ENCODE results near the gene ARHGAP12.

The ARHGAP12 gene

GRCh38 chr10:31930856-31931255, 2.2 kb upstream of the ARHGAP12 start:
- TF ChIP-seq, protein P1, sequence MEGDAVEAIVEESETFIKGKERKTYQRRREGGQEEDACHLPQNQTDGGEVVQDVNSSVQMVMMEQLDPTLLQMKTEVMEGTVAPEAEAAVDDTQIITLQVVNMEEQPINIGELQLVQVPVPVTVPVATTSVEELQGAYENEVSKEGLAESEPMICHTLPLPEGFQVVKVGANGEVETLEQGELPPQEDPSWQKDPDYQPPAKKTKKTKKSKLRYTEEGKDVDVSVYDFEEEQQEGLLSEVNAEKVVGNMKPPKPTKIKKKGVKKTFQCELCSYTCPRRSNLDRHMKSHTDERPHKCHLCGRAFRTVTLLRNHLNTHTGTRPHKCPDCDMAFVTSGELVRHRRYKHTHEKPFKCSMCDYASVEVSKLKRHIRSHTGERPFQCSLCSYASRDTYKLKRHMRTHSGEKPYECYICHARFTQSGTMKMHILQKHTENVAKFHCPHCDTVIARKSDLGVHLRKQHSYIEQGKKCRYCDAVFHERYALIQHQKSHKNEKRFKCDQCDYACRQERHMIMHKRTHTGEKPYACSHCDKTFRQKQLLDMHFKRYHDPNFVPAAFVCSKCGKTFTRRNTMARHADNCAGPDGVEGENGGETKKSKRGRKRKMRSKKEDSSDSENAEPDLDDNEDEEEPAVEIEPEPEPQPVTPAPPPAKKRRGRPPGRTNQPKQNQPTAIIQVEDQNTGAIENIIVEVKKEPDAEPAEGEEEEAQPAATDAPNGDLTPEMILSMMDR (conservative IDR thresholded peaks at IDR 0.05; ENCODE audit: low read length), result no peak
- no peak for TF ChIP-seq EZH2phosphoT487 (IDR thresholded peaks at IDR 0.05; ENCODE audit: borderline replicate concordance)
- Histone ChIP-seq H3K9me3 (ENCODE audit: insufficient read depth, low read depth, low read length) (no peaks in the 10 kb centered on the region), H3F3A (ENCODE audit: low read depth) (peaks cover 7% of the 10 kb centered on the region; the same call in 1 of the 2 replicates), H3K9me2 (replicated peaks; ENCODE audit: low read depth, low read length) (no peaks in the 10 kb centered on the region), H3K9ac (ENCODE audit: low read depth, low read length, poor library complexity, severe bottlenecking) (peak overlapping the region; percentile 70), H3K4me1 (ENCODE audit: insufficient read depth, low read length, poor library complexity, severe bottlenecking) (peaks cover 35% of the 10 kb centered on the region), H3K79me2 (ENCODE audit: insufficient read depth, low read length) (peaks cover 22% of the 10 kb centered on the region), H2AFZ (ENCODE audit: low read length) (no peak overlapping the region), H4K20me1 (ENCODE audit: insufficient read depth, low read length, poor library complexity, severe bottlenecking) (peaks cover 16% of the 10 kb centered on the region), H3K27me3 (ENCODE audit: insufficient read depth, low read length, poor library complexity, severe bottlenecking) (no peaks in the 10 kb centered on the region), H3K4me3 (ENCODE audit: low read length, poor library complexity, severe bottlenecking) (peak overlapping the region; percentile 93), H3K36me3 (ENCODE audit: insufficient read depth, low read length) (no peaks in the 10 kb centered on the region), H3K4me2 (ENCODE audit: low read depth, low read length, poor library complexity, severe bottlenecking) (peak overlapping the region; percentile 91)

DNA sequence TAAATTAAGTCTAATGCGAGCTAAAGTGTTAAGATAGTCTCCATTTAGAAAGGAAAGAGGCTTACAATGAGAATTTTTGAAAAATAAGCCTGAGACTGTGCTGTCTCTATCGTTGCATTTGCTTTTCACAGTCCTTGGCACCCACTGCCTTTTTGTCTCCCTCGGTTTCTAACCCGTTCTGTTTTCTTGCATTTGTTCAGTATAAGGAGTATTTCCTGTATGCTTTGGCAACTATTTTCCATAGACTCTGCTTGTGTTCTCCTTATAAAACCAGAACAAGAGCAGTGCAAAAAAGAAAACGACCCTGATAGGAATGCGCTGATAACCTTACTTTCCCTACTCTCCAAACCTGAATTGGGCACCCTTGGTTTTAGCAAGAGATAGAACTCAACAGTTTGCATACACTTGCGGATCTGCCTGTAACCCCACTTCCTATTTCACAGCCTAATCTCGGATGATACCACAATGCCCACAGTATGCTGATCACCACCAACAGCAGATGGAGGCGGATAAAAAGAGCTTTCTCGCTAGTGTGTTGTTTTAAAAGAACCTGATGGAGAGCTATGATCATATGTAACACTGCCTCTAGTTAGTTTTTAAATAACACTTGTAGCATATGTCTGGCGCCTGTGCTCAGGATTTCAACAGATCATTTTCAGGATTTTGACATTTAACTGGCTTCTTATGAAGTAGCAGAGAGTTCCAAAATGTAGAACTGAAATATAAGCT, 1.6 kb upstream of the ARHGAP12 start:
- peaks cover 22% of the 10 kb centered on the region for H4K20me1 ChIP-seq (ENCODE audit: insufficient read depth, low read length, poor library complexity, severe bottlenecking)
- H3K4me2 ChIP-seq (ENCODE audit: low read depth, low read length, poor library complexity, severe bottlenecking), result peak overlapping the region; percentile 91
- H3K9ac ChIP-seq (ENCODE audit: low read depth, low read length, poor library complexity, severe bottlenecking), result peak overlapping the region; percentile 70
- H3K27me3 ChIP-seq (ENCODE audit: insufficient read depth, low read length, poor library complexity, severe bottlenecking), result no peaks in the 10 kb centered on the region
- H3K9me3 ChIP-seq (ENCODE audit: insufficient read depth, low read depth, low read length), result no peaks in the 10 kb centered on the region
- peaks cover 40% of the 10 kb centered on the region for H3K4me1 ChIP-seq (ENCODE audit: insufficient read depth, low read length, poor library complexity, severe bottlenecking)
- H3F3A ChIP-seq (ENCODE audit: low read depth), result peaks cover 7% of the 10 kb centered on the region; the same call in 1 of the 2 replicates
- TF ChIP-seq, protein P1 (conservative IDR thresholded peaks at IDR 0.05; ENCODE audit: low read length), result no peak
- no peak for TF ChIP-seq EZH2phosphoT487 (IDR thresholded peaks at IDR 0.05; ENCODE audit: borderline replicate concordance)
- H3K36me3 ChIP-seq (ENCODE audit: insufficient read depth, low read length), result no peaks in the 10 kb centered on the region
- peak overlapping the region; percentile 93 for H2AFZ ChIP-seq (ENCODE audit: low read length)
- no peaks in the 10 kb centered on the region for H3K9me2 ChIP-seq (replicated peaks; ENCODE audit: low read depth, low read length)
- H3K79me2 ChIP-seq (ENCODE audit: insufficient read depth, low read length), result peaks cover 27% of the 10 kb centered on the region
- peak overlapping the region; percentile 93 for H3K4me3 ChIP-seq (ENCODE audit: low read length, poor library complexity, severe bottlenecking)

- peak overlapping the region; percentile 93 for H3K4me3 ChIP-seq (ENCODE audit: low read length, poor library complexity, severe bottlenecking)
- H3K36me3 ChIP-seq (ENCODE audit: insufficient read depth, low read length), result no peaks in the 10 kb centered on the region
- peak overlapping the region; percentile 70 for H3K9ac ChIP-seq (ENCODE audit: low read depth, low read length, poor library complexity, severe bottlenecking)
- no peaks in the 10 kb centered on the region for H3K27me3 ChIP-seq (ENCODE audit: insufficient read depth, low read length, poor library complexity, severe bottlenecking)
- no peaks in the 10 kb centered on the region for H3K9me2 ChIP-seq (replicated peaks; ENCODE audit: low read depth, low read length)
- H3K9me3 ChIP-seq (ENCODE audit: insufficient read depth, low read depth, low read length), result no peaks in the 10 kb centered on the region
- peaks cover 11% of the 10 kb centered on the region; the same call in 1 of the 2 replicates for H3F3A ChIP-seq (ENCODE audit: low read depth)
- H3K4me1 ChIP-seq (ENCODE audit: insufficient read depth, low read length, poor library complexity, severe bottlenecking), result peaks cover 45% of the 10 kb centered on the region
- H3K4me2 ChIP-seq (ENCODE audit: low read depth, low read length, poor library complexity, severe bottlenecking), result peak overlapping the region; percentile 91
- TF ChIP-seq EZH2phosphoT487 (IDR thresholded peaks at IDR 0.05; ENCODE audit: borderline replicate concordance), result no peak
- TF ChIP-seq, protein P1 (conservative IDR thresholded peaks at IDR 0.05; ENCODE audit: low read length), result no peak
- peaks cover 30% of the 10 kb centered on the region for H4K20me1 ChIP-seq (ENCODE audit: insufficient read depth, low read length, poor library complexity, severe bottlenecking)
- H2AFZ ChIP-seq (ENCODE audit: low read length), result peak overlapping the region; percentile 93
- H3K79me2 ChIP-seq (ENCODE audit: insufficient read depth, low read length), result peaks cover 35% of the 10 kb centered on the region
These were observed 811 bp upstream of the ARHGAP12 start for GRCh38 chr10:31929261-31930022.

All from Loucy (cell line).